ENCODE results near the gene PSME2.
"Not testable (repeated sequence)": the region's sequence is repeated elsewhere in the genome, so short reads cannot be mapped to it uniquely, and the experiment has no call there.

The PSME2 gene

DNA sequence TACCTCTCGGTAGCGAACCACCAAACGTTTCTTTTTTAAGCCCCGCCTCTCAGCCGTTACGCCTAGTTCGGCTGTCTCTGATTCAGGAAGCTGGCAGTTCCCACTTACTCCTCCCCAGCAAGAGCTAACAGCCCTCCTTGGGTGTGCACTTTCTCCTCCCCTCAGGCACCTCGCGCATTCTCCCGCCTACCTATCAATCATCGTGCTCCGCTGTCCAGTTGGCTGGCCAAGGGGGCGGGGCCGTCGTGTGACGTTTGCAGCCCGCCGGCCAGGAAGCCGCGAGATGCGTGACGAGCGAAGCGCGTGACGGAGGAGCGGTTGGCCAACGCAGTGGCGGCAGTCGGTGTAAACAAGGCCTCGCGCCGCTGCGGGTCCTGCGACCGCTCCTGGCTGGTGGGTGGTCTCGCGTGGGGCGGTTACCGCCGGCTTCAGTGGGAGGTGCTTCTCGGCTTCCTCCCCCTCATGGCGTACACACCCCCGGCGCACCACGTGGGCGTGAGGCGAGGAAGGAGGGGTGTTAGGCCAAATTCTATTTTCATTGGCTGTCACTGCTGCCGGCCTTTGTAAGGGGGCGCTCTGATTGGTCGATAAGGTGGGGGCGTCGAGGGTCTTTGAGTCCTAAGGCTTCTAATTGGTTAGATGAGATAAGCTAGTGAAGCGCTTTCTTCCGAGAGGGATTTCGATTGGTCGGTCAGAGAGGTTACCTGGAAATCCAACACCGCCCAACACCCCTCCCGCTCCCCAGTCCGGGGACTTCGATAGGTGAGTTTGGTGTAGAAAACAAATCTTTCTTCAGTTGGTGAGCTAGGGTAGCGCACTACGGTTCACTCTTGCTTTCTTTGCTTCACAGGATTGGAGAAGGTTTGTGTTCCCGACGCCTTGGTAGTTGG, 31.6 kb downstream of the PSME2 start, which contains the start of the genes DCAF11 and NRL:
Gene DCAF11, plus strand, starts transcription at position 246 of the 890 bp plus-strand sequence. CDS start 818 bp downstream, outside the sequence.
Gene NRL, minus strand, starts transcription at position 418 of the 890 bp plus-strand sequence. CDS start 32,101 bp downstream, outside the sequence.
- H3K27me3 ChIP-seq (ENCODE audit: low read depth), result no peaks in the 10 kb centered on the region
- H3K36me3 ChIP-seq (replicated peaks), result peaks cover 26% of the 10 kb centered on the region
- in situ Hi-C loops (cut with MboI; ENCODE audit: low sequenced_read_pairs), result no loop called here
- peak; percentile 99 for DNase-seq (ENCODE audit: low spot score in 2 of 2)
- H3K4me1 ChIP-seq, result peaks cover 10% of the 10 kb centered on the region
- peak within 1 kb of the TSS; percentile 91 for H3K4me3 ChIP-seq
- no peaks in the 10 kb centered on the region for H3K9me3 ChIP-seq

DNA sequence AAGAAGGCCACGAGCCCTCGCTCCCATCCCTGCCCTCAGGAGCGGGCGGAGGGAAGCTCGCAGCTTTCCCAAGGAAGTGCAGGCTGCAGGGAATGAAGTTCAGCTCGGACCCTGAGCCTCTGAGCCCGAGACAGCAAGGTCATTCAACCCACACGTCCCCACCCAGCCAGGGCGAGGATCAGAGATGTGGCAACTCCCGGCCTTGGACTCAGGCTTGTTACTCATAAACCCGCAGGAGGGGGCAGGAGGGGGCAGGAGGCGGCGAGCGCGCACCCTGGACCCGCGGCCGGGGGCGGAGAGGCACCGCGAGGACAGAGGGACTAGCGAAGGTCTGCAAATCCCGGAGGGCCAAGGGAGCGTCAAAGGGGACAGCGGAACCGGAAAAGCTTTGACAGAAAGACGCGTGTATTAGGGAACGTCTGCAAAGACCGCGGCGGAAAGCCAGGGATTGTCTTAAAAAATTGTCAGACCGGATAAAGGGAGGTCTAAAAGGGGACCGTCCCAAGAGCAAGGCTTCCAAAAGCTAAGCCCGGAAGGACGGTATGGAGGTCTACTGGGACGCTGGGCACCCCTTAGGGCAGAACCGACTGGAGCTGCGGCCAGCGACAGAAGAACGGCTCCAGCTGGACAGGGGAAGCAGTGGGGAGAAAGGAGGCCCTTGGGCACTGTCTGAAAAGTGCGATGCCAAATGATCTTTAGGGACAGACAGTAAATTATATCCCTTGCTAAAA, 32.4 kb downstream of the PSME2 start:
- in situ Hi-C loops (cut with MboI; ENCODE audit: low sequenced_read_pairs), result no loop called here
- no peaks in the 10 kb centered on the region for H3K27me3 ChIP-seq (ENCODE audit: low read depth)
- H3K4me1 ChIP-seq, result peaks cover 10% of the 10 kb centered on the region
- no peaks in the 10 kb centered on the region for H3K9me3 ChIP-seq
- DNase-seq (ENCODE audit: low spot score in 2 of 2), result peak; percentile 93
- H3K4me3 ChIP-seq, result peak overlapping the region; percentile 91
- H3K36me3 ChIP-seq (replicated peaks), result peaks cover 18% of the 10 kb centered on the region

DNA sequence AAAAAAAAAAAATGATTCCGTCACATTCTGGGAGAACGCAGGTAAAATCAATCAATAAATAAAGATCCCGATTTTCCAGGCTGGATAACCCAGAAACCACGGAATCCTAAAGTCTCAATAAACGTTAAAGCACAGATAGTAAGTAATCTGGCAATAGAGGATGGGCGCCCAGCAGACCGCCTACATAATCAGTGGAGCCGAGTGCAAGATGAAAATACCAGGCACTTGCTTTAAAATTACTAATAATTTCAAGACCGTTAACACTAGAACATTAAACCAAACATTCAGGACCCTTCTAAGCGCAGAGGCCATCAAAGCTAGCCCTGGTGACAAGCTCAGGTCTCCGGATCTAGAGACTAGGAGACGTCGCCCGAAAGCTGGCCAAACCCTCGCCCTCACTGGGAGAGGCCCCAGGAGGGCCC, 33.0 kb downstream of the PSME2 start:
- peaks cover 13% of the 10 kb centered on the region for H3K36me3 ChIP-seq (replicated peaks)
- no peaks in the 10 kb centered on the region for H3K27me3 ChIP-seq (ENCODE audit: low read depth)
- H3K4me3 ChIP-seq, result peak overlapping the region; percentile 91
- in situ Hi-C loops (cut with MboI; ENCODE audit: low sequenced_read_pairs), result no loop called here
- no peaks in the 10 kb centered on the region for H3K9me3 ChIP-seq
- peaks cover 10% of the 10 kb centered on the region for H3K4me1 ChIP-seq
- DNase-seq (ENCODE audit: low spot score in 2 of 2), result no peak

DNA sequence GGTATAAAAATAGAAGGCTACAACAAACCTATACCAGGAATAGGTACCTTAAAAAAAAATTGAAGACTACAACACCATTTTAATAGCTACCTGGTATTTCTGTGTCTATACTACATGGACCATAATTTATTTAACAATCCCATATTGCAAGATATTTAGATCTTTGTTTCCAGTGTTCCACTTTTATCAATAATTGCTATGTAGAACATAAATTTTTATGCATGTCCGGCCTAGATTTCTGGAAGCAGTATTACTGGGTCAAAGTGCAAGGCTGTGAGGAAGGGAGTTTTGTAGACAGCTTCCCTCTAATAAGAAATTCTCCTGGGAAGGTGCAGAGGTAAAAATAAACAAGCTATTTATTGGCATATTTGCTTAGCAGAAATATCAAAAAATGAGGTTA, 35.9 kb downstream of the PSME2 start:
- H3K4me3 ChIP-seq, result no peak overlapping the region
- H3K4me1 ChIP-seq, result peaks cover under 1% of the 10 kb centered on the region
- in situ Hi-C loops (cut with MboI; ENCODE audit: low sequenced_read_pairs), result no loop called here
- H3K27me3 ChIP-seq (ENCODE audit: low read depth), result no peaks in the 10 kb centered on the region
- H3K9me3 ChIP-seq, result no peaks in the 10 kb centered on the region
- no peak for DNase-seq (ENCODE audit: low spot score in 2 of 2)
- H3K36me3 ChIP-seq (replicated peaks), result no peaks in the 10 kb centered on the region

- DNase-seq (ENCODE audit: low spot score in 2 of 2), result no peak
- Histone ChIP-seq H3K9me3 (no peaks in the 10 kb centered on the region), H3K4me1 (no peaks in the 10 kb centered on the region), H3K4me3 (no peak overlapping the region), H3K36me3 (replicated peaks) (0 out of 2 replicates have a peak, but pooled peaks cover 3% of the 10 kb centered on the region), H3K27me3 (ENCODE audit: low read depth) (no peaks in the 10 kb centered on the region)
- in situ Hi-C loops (cut with MboI; ENCODE audit: low sequenced_read_pairs), result no loop called here
Observed at GRCh38 chr14:24110060-24110459, 36.4 kb downstream of the PSME2 start.

- no peak overlapping the region for H3K4me3 ChIP-seq
- peaks cover 12% of the 10 kb centered on the region for H3K36me3 ChIP-seq (replicated peaks)
- H3K27me3 ChIP-seq (ENCODE audit: low read depth), result no peaks in the 10 kb centered on the region
- no peak for DNase-seq (ENCODE audit: low spot score in 2 of 2)
- in situ Hi-C loops (cut with MboI; ENCODE audit: low sequenced_read_pairs), result no loop called here
- H3K4me1 ChIP-seq, result no peaks in the 10 kb centered on the region
- H3K9me3 ChIP-seq, result no peaks in the 10 kb centered on the region
Observed at GRCh38 chr14:24108336-24108874, 38.0 kb downstream of the PSME2 start.

GRCh38 chr14:24106672-24107271, 39.6 kb downstream of the PSME2 start:
- Histone ChIP-seq H3K9me3 (no peaks in the 10 kb centered on the region), H3K4me1 (no peaks in the 10 kb centered on the region), H3K36me3 (replicated peaks) (peaks cover 23% of the 10 kb centered on the region), H3K27me3 (ENCODE audit: low read depth) (no peaks in the 10 kb centered on the region), H3K4me3 (no peak overlapping the region)
- DNase-seq (ENCODE audit: low spot score in 2 of 2), result no peak
- in situ Hi-C loops (cut with MboI; ENCODE audit: low sequenced_read_pairs), result no loop called here

- H3K4me1 ChIP-seq; H3K4me3 ChIP-seq; H3K9me3 ChIP-seq; DNase-seq (ENCODE audit: low spot score in 2 of 2); H3K27me3 ChIP-seq (ENCODE audit: low read depth); in situ Hi-C loops (cut with MboI; ENCODE audit: low sequenced_read_pairs): not testable (repeated sequence)
- peaks cover 34% of the 10 kb centered on the region for H3K36me3 ChIP-seq (replicated peaks)
Observed at GRCh38 chr14:24105609-24106239, 40.7 kb downstream of the PSME2 start.

GRCh38 chr14:24103451-24103850, 43.0 kb downstream of the PSME2 start:
- Histone ChIP-seq H3K9me3 (no peaks in the 10 kb centered on the region), H3K4me3 (no peak overlapping the region), H3K36me3 (replicated peaks) (peaks cover 57% of the 10 kb centered on the region), H3K27me3 (ENCODE audit: low read depth) (no peaks in the 10 kb centered on the region), H3K4me1 (no peaks in the 10 kb centered on the region)
- no peak for DNase-seq (ENCODE audit: low spot score in 2 of 2)
- in situ Hi-C loops (cut with MboI; ENCODE audit: low sequenced_read_pairs), result no loop called here

DNA sequence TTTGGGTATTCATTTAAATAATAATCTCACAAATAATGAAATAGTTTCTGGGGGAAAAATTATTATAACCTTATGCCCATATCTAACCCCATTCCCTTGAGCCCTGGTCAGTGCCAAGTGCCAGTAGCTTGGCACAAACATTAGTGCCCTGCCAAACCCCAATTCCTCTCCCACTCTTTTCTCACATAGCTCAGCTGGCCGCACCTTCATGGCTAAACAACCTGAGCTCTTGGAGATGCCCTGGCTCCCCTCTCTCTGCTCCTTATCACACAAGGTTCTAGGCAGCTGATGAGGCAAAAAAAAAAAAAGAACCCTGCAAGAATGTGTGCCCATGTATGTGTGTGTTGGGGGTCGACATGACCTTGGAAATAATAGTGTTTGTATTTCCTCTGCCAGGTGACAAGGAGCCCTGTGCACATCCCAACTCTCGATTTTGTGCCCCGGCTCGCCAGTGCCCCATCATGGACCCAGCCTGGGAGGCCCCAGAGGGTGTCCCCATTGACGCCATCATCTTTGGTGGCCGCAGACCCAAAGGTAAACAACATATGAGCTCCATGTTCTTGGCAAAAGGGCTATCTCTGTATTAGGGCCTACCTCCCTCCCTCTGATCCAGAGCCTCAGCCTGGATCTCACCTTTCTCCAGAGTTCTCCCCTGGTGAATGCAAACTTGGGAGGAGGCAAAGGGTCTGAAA, 43.9 kb downstream of the PSME2 start:
- H3K36me3 ChIP-seq (replicated peaks), result peaks cover 63% of the 10 kb centered on the region

GRCh38 chr14:24100982-24101494, 45.4 kb downstream of the PSME2 start:
- H3K4me3 ChIP-seq, result no peak overlapping the region
- H3K36me3 ChIP-seq (replicated peaks), result peaks cover 72% of the 10 kb centered on the region
- H3K27me3 ChIP-seq (ENCODE audit: low read depth), result no peaks in the 10 kb centered on the region
- H3K4me1 ChIP-seq, result no peaks in the 10 kb centered on the region
- in situ Hi-C loops (cut with MboI; ENCODE audit: low sequenced_read_pairs), result no loop called here
- DNase-seq (ENCODE audit: low spot score in 2 of 2), result no peak
- no peaks in the 10 kb centered on the region for H3K9me3 ChIP-seq

More for the DNA sequence above, 43.9 kb downstream of the PSME2 start:
- Histone ChIP-seq H3K9me3 (no peaks in the 10 kb centered on the region), H3K4me1 (no peaks in the 10 kb centered on the region), H3K27me3 (ENCODE audit: low read depth) (no peaks in the 10 kb centered on the region), H3K4me3 (no peak overlapping the region)
- DNase-seq (ENCODE audit: low spot score in 2 of 2), result no peak
- in situ Hi-C loops (cut with MboI; ENCODE audit: low sequenced_read_pairs), result no loop called here

DNA sequence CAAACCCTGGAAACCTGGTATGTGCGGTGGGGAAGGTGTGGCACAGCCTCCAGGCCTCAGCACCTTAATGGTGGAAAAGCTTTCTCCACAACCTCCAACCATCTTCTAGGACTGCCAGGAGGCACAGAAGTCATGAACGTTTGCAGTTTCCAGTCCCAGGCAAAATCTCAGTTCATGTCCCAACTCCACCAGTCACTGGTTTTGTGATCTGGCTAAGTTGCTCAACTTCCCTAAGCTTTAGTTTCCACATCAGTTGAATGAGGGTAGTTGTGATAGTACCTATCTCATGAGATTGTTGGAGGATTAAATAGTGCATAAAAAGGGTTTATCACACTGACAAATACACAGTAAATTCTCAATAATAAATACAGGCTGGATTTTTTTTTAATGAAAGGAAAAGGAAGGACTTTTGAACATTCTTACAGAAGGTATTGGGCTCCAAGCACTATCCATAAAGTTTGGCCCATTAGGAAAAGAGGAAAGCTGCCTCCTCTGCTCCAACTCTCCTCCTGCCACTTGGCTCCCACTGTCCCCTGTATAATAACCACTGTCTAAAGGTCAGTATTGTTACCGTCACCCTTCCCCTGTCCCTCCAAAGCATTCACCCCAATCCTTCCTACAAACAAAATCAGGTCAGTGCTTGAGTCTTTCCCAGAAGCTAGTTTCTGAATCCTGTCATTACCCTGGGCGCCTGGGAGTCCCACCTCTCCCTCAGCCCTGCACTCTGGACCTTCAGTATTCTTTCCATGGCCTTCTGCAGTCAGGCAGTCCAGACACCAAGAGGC, 46.0 kb downstream of the PSME2 start:
- in situ Hi-C loops (cut with MboI; ENCODE audit: low sequenced_read_pairs), result no loop called here
- peaks cover 72% of the 10 kb centered on the region for H3K36me3 ChIP-seq (replicated peaks)

More for the DNA sequence above, 46.0 kb downstream of the PSME2 start:
- Histone ChIP-seq H3K27me3 (ENCODE audit: low read depth) (no peaks in the 10 kb centered on the region), H3K4me3 (no peak overlapping the region), H3K9me3 (no peaks in the 10 kb centered on the region), H3K4me1 (peaks cover 2% of the 10 kb centered on the region)
- no peak for DNase-seq (ENCODE audit: low spot score in 2 of 2)

Measured in HAP-1 (cell line).